GM18508 (cell line): ENCODE data around the gene TAF9.
"Not testable (repeated sequence)": the region's sequence is repeated elsewhere in the genome, so short reads cannot be mapped to it uniquely, and the experiment has no call there.

Experiments used
- ATAC-seq: cut with Tn5 transposase; IDR thresholded peaks from one replicate; pipeline ENCODE4 v1.9.1; 2021; ENCODE audit warnings: moderate number of reproducible peaks; ENCODE audit not compliant: insufficient read depth, unreplicated experiment

Gene TAF9, protein sequence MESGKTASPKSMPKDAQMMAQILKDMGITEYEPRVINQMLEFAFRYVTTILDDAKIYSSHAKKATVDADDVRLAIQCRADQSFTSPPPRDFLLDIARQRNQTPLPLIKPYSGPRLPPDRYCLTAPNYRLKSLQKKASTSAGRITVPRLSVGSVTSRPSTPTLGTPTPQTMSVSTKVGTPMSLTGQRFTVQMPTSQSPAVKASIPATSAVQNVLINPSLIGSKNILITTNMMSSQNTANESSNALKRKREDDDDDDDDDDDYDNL

GRCh38 chr5:69369340-69370121 lies at the start of gene TAF9, which contains the start of the genes AK6 and RAD17:
TAF9 (minus strand) TSS chr5:69369520; CDS start chr5:69365737, 3,783 bp downstream.
AK6 (minus strand) TSS chr5:69369520; CDS start chr5:69369490, 30 bp downstream.
RAD17 (plus strand) TSS chr5:69369818; CDS start chr5:69372209, 2,391 bp downstream.
- peak; percentile 69 for ATAC-seq

- ATAC-seq = no peak
Measured at GRCh38 chr5:69418554-69418953, 49.2 kb upstream of the TAF9 start.

DNA sequence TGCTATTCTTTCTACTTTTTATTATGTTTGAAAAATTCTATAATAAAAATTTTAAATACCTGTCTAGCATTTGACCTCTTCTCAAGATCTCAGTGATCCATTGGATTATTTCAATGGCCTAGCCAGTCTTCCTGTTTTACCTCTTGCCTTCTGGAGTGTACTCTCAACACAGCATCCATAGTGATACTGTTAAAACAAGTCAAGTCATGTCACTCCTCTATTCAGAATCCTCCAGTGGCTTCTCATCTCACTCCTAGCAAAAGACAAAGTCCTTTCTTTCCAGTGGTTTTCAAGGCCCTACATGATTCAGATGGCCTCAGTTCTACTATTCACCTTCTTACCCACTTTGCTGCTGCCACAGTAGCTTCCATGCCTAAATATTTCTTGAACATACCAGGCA lies 47.4 kb upstream of the TAF9 start:
- no peak for ATAC-seq

DNA sequence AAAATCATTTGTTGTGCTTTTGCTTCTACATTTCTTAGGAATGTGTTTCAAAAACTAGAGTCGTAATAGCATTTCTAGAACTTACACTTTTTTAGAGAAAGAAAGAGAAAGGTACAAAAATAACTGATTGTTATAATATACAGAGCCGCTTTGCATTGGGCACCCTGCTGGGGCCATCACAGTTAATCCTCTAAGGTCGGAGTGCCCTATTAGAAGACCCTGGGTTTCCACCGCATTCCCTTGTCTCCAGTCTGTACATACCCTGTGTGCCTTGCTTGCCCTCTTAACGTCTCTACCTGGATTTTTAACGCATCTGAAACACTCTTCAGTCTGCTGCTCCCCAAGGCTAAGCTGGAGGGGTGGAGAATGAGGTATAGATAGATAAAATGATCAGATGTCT lies 46.9 kb upstream of the TAF9 start:
- ATAC-seq = no peak

- no peak for ATAC-seq
Measured at GRCh38 chr5:69415584-69415958, 46.3 kb upstream of the TAF9 start.

- no peak for ATAC-seq
Measured at GRCh38 chr5:69414885-69415583, 45.7 kb upstream of the TAF9 start, which contains the start of gene MARVELD2. MARVELD2 (plus strand) TSS chr5:69415116; CDS start chr5:69419386, 4,270 bp downstream.

DNA sequence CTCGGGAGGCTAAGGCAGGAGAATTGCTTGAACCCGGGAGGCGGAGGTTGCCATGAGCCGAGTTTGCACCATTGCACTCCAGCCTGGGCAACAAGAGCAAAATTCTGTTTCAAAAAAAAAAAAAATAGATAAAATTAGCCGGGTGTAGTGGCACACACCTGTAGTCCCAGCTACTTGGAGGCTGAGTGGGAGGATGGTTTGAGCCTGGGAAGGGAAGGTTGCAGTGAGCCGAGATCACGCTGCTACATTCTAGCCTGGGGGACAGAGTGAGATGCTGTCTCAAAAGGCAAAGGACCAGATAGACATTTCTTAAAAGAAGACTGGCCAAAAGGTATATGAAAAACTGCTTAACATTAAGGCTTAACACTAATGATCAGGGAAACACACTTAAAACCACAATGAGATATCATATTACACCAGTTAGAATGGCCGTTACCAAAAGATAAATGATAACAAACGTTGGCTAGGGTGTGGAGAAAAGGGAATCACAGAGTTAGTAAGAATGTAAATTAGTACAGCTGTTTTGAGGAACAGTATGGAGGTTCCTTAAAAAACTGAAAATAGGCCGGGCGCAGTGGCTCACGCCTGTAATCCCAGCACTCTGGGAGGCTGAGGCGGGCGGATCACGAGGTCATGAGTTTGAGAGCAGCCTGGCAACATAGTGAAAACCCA lies 35.5 kb upstream of the TAF9 start:
- no peak for ATAC-seq

- ATAC-seq = no peak
Measured at GRCh38 chr5:69378376-69378775, 9.1 kb upstream of the TAF9 start.

GRCh38 chr5:69374911-69375446 lies 5.7 kb upstream of the TAF9 start:
- peak; percentile 65 for ATAC-seq

DNA sequence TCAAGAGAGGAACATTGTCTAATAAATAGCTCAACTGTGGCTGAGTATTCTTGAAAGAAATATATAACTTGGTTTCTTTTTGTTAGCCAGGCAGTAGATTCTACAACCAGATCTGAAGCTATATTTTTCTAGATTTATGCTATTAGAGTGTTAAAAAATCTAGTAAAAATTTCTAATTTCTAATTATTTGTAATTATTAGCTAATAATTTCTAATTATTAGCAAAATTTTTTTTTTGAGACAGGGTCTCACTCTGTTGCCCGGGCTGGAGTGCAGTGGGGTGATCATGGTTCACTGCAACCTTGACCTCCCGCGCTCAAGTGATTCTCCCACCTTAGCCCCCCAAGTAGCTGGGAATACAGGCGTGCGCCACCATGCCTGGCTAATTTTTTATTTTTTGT lies 3.1 kb upstream of the TAF9 start:
- ATAC-seq = no peak

DNA sequence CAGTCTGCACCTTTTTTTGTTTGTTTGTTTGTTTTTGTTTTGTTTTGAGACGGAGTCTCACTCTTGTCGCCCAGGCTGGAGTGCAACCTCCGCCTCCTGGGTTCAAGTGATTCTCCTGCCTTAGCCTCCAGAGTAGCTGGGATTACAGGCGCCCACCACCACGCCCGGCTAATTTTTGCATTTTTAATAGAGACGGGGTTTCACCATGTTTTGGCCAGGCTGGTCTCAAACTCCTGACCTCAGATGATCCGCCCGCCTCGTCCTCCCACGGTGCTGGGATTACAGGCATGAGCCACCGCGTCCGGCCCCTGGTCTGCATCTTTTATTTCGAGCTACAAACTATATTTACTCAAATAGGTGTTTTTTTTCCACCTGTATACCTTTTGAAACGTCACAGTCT lies 1.0 kb upstream of the TAF9 start:
- ATAC-seq = not testable (repeated sequence)

GRCh38 chr5:69368458-69369339 lies 621 bp downstream of the TAF9 start:
- no peak for ATAC-seq

DNA sequence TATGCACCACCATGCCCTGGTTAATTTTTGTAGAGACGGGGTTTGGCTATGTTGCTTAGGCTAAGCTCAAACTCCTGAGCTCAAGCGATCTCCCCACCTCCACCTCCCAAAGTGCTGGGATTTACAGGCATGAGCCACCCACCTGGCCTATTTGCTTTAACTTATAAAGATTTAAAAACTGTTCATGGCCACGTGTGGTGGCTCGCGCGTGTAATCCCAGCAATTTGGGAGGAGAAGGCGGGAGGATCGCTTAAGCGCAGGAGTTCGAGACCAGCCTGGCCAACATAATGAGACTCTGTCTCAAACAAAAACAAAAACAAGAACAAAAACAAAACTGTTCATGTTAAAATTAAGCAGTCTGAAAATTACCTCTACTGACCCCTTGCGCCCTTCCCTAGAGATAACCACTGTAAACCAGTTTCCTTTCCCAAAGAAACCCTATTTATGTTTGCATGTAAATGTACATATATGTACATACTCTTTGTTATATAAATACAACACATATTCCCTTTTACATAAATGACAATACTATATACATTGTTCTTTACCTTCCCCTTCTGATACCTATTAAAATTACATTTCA lies 1.5 kb downstream of the TAF9 start:
- no peak for ATAC-seq

- ATAC-seq = no peak
Measured at GRCh38 chr5:69364850-69365249, 4.5 kb downstream of the TAF9 start.

DNA sequence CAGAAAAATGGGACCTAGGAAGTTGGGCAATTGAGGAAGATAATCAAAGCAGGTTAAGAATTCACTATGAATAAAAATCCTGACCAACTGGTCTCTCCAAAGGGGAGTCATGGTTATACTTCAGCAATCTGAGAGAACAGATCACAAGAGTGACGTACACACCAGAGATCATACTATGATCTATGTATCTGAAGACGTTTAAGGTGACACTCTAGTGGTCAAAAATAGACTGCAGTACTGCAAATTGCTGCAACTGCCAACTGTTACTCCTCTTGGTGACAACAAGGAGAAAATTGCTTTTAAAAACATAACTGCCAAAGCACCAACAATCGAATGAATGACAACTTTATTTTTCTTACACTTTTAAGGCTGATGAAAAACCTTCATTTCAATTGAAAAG lies 4.9 kb downstream of the TAF9 start:
- no peak for ATAC-seq

DNA sequence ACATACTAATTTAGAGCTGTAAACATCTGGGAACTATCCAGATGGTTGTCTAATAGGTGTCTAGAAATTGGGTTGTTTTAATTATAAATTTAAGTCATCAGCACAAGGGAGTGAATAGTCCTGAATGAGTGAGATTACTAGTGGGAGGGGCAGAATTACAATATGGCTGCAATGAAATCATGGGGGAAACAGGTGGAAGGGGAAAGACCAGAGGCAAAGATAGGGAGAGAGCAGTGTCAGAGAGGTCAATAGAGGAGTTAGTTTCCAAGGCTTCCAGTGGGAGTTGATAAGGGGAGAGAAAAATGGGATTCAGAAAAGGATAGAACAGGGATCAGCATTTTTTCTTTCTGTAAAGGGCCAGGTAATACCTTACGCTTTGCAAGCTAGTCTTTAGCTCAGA lies 8.9 kb downstream of the TAF9 start:
- no peak for ATAC-seq

GRCh38 chr5:69359699-69360098 lies 9.6 kb downstream of the TAF9 start:
- no peak for ATAC-seq

GRCh38 chr5:69350664-69351063 lies 18.7 kb downstream of the TAF9 start:
- no peak for ATAC-seq

DNA sequence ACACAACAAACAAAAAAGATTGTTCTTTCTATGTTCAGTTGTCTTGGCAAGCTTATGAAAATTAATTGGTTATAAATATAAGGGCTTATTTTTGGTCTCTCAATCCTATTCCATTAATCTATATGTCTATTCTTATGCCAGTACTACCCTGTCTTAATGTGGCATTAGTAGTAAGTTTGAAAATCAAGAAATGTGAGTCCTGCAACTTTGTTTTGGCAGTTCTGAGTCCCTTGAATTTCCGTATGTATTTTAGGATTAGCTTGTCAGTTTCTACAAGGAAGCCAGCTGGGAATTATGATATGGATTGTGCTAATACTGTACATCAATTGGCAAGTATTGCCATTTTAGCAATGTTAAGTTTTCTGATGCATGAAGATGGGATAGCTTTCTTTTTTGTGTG lies 26.2 kb downstream of the TAF9 start:
- ATAC-seq = no peak
